ENCODE measurements around the gene MAP1B.

MAP1B gene

DNA sequence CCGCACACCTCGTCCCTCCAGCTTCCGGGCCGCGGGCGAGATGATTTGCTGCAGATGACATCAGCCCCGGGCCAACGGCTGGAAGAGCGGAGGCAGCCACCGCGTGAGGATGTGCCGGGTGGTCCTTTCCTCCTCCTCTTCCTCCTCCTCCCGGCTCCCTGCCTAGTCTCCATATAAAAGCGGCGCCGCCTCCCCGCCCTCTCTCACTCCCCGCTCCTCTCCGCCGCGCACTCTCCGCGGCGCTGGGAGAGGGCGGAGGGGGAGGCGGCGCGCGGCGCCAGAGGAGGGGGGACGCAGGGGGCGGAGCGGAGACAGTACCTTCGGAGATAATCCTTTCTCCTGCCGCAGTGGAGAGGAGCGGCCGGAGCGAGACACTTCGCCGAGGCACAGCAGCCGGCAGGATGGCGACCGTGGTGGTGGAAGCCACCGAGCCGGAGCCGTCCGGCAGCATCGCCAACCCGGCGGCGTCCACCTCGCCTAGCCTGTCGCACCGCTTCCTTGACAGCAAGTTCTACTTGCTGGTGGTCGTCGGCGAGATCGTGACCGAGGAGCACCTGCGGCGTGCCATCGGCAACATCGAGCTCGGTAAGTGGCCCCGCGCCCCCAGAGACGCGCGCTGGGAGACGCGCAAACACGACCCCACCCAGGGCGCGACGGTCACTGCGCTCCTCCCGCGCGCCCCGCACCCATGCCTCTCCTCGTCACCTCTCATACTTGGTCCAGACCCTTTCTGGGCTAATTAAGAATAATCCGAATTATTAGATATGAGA lies at the start of gene MAP1B:
Gene MAP1B, plus strand, starts transcription at position 345 of the 770 bp plus-strand sequence. Its CDS starts 57 bp downstream, at position 402.
- Histone ChIP-seq H3K27me3 (ENCODE audit: control insufficient read depth, insufficient read depth, low read length) (no peaks in the 10 kb centered on the region), H3K4me3 (ENCODE audit: low read length) (peak within 1 kb of the TSS; percentile 67), H3K4me1 (ENCODE audit: control insufficient read depth, insufficient read depth, low read length) (peaks cover 4% of the 10 kb centered on the region), H3K27ac (ENCODE audit: low read length) (no peak within 1 kb of the TSS), H3K9me3 (ENCODE audit: control insufficient read depth, insufficient read depth, low read length) (no peaks in the 10 kb centered on the region), H3K36me3 (ENCODE audit: control insufficient read depth, insufficient read depth, low read length) (no peaks in the 10 kb centered on the region)
- no CpG with 5 or more reads among the region's 82 CpGs for WGBS (ENCODE audit: insufficient coverage, insufficient read length)
- DNase-seq (ENCODE audit: low read depth, low spot score): peak; percentile 87

DNA sequence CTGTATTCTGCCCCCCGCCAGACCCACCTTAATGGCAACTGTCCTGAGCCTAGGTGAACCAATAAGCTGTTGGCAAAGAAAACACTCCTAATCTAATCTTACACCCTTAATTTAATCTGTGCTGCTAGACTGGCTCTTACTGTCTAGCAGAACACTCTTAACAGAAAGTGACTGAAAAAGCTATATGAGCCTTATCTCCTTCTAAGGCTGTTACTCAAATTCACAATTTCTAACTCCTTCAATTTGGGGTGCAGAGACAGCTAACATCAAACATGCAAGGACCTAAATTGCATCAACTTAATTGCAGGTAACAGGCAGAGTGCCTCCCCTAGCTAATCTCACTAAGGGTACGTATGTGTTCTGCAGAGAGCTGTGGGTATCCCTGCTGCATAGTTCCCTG lies 49.5 kb upstream of the MAP1B start:
- H3K36me3 ChIP-seq (ENCODE audit: control insufficient read depth, insufficient read depth, low read length): no peaks in the 10 kb centered on the region
- DNase-seq (ENCODE audit: low read depth, low spot score): no peak
- no peak overlapping the region for H3K27ac ChIP-seq (ENCODE audit: low read length)
- H3K4me3 ChIP-seq (ENCODE audit: low read length): no peak overlapping the region
- no peaks in the 10 kb centered on the region for H3K9me3 ChIP-seq (ENCODE audit: control insufficient read depth, insufficient read depth, low read length)
- no CpG with 5 or more reads among the region's 2 CpGs for WGBS (ENCODE audit: insufficient coverage, insufficient read length)
- no peaks in the 10 kb centered on the region for H3K4me1 ChIP-seq (ENCODE audit: control insufficient read depth, insufficient read depth, low read length)
- H3K27me3 ChIP-seq (ENCODE audit: control insufficient read depth, insufficient read depth, low read length): no peaks in the 10 kb centered on the region

DNA sequence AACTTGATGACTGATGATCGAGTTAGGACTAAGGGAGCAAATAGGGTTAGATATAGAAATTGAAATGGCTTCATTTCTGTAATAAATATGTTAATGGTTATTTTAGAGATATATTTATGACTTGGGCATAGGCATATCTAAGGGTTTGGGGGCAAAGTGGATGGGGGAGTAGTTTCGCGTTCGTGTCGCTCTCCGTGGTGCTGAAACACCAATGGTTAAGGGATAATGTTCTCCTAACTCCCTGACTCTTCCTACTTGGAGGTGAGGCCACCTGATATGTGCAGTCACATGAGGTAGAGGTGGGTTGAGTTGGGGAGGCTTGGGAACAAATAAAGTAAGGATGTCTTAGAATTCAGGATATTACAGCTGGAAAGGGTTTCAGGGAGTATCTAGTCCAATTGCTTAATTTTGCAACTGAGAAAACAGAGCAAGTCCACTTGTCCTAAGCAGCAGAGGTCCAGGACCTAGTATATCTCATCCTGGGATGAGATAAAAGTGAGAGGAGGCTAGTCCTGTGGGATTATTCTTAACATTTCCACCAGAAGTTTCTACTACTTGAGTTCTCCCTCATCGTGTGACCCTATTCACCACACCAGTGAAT lies 44.0 kb upstream of the MAP1B start:
- peaks cover 5% of the 10 kb centered on the region; the same call in 1 of the 2 replicates for H3K4me1 ChIP-seq (ENCODE audit: control insufficient read depth, insufficient read depth, low read length)
- no peaks in the 10 kb centered on the region for H3K36me3 ChIP-seq (ENCODE audit: control insufficient read depth, insufficient read depth, low read length)
- no peaks in the 10 kb centered on the region for H3K9me3 ChIP-seq (ENCODE audit: control insufficient read depth, insufficient read depth, low read length)
- 100% methylated on average over 1 of the region's 7 CpGs for WGBS (ENCODE audit: insufficient coverage, insufficient read length)
- no peak overlapping the region for H3K4me3 ChIP-seq (ENCODE audit: low read length)
- no peak for DNase-seq (ENCODE audit: low read depth, low spot score)
- H3K27ac ChIP-seq (ENCODE audit: low read length): no peak overlapping the region
- no peaks in the 10 kb centered on the region for H3K27me3 ChIP-seq (ENCODE audit: control insufficient read depth, insufficient read depth, low read length)

DNA sequence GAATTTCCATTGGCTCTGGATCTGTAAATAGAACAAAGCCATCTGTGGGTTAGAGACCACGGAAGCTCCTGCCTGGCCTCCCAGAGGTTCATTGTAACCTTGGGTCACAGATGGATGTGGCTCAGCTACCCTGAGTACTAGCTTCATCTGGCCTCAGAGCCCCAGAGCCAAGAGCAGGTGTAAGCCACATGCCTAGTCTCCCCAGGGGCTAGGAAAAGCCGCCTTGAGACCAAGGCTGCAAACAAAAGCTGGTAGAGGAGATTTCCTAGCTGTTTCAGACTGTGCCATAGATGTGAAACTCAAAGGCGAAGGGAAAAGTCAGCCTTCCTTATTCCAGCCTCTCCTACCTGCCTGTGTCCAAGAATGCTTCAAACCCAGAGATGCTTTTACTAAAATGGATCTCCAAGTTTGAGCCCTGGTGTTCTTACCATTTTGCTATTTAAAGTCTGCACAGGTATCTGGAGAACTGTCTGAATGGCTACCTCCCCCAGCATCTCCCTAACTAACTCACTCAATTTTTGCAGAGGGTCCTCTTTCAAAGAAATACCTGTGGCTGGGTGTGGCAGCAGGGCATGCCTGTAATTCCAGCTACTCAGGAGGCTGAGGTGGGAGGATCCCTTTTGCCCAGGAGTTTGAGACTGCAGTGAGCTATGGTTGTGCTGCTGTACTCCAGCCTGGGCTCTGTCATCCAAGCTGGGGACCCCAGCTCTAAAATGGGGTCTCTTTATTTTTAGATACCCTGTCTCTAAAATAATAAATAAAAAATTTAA lies 42.3 kb upstream of the MAP1B start:
- DNase-seq (ENCODE audit: low read depth, low spot score): no peak
- no peaks in the 10 kb centered on the region for H3K9me3 ChIP-seq (ENCODE audit: control insufficient read depth, insufficient read depth, low read length)
- no peaks in the 10 kb centered on the region for H3K27me3 ChIP-seq (ENCODE audit: control insufficient read depth, insufficient read depth, low read length)
- H3K36me3 ChIP-seq (ENCODE audit: control insufficient read depth, insufficient read depth, low read length): no peaks in the 10 kb centered on the region
- H3K4me3 ChIP-seq (ENCODE audit: low read length): no peak overlapping the region
- no CpG with 5 or more reads among the region's 3 CpGs for WGBS (ENCODE audit: insufficient coverage, insufficient read length)
- no peak overlapping the region for H3K27ac ChIP-seq (ENCODE audit: low read length)
- peaks cover 5% of the 10 kb centered on the region; the same call in 1 of the 2 replicates for H3K4me1 ChIP-seq (ENCODE audit: control insufficient read depth, insufficient read depth, low read length)

DNA sequence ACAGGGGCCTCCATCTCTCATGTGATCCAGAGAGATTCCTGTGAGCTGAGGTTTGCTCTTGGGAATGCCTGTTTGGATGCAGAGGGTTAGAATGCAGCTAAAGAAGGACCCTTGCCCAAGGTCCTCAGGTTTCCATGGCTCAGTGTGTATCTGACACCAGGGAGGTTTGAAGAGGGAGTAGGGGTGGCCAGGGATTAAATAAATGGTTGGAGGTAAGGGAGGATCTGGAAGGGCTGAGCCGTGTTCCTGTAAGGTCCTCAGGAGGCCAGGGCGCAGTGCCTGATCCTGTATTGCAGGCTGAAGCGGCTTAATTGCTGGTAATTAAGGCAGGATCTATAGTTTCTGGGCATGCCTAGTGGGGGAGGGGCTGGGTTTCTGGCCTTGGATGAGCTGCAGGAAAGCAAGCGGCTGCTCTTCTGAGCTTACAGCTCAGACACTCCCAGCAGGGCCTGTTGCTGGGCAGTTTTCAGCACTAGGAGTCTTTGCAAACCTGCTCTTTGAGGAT lies 41.5 kb upstream of the MAP1B start:
- Histone ChIP-seq H3K4me1 (ENCODE audit: control insufficient read depth, insufficient read depth, low read length) (peaks cover 5% of the 10 kb centered on the region; the same call in 1 of the 2 replicates), H3K4me3 (ENCODE audit: low read length) (no peak overlapping the region), H3K9me3 (ENCODE audit: control insufficient read depth, insufficient read depth, low read length) (no peaks in the 10 kb centered on the region), H3K27ac (ENCODE audit: low read length) (no peak overlapping the region), H3K27me3 (ENCODE audit: control insufficient read depth, insufficient read depth, low read length) (no peaks in the 10 kb centered on the region), H3K36me3 (ENCODE audit: control insufficient read depth, insufficient read depth, low read length) (no peaks in the 10 kb centered on the region)
- WGBS (ENCODE audit: insufficient coverage, insufficient read length): no CpG with 5 or more reads among the region's 4 CpGs
- DNase-seq (ENCODE audit: low read depth, low spot score): no peak

DNA sequence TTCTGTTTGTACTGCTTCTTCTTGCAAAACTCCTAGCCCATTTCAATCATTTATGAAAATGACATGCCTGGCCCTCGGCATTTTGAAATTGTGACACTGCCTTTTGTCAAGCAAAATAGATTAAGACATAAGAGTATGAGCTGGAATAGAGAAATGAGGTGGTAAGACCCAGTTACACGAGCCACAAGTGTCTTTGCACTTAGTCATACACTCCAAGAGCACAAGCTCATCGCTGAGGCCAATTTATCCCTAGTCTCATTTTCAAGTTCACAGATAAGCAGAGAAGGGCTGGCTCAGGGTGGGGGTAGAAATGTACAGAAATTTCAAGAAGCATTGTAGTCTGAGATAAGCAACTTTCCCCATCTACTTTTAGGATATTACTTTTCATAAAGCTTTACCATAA lies 40.6 kb upstream of the MAP1B start:
- Histone ChIP-seq H3K4me3 (ENCODE audit: low read length) (no peak overlapping the region), H3K36me3 (ENCODE audit: control insufficient read depth, insufficient read depth, low read length) (no peaks in the 10 kb centered on the region), H3K9me3 (ENCODE audit: control insufficient read depth, insufficient read depth, low read length) (no peaks in the 10 kb centered on the region), H3K4me1 (ENCODE audit: control insufficient read depth, insufficient read depth, low read length) (peaks cover 5% of the 10 kb centered on the region; the same call in 1 of the 2 replicates), H3K27me3 (ENCODE audit: control insufficient read depth, insufficient read depth, low read length) (no peaks in the 10 kb centered on the region), H3K27ac (ENCODE audit: low read length) (no peak overlapping the region)
- WGBS (ENCODE audit: insufficient coverage, insufficient read length): no CpG with 5 or more reads among the region's 3 CpGs
- no peak for DNase-seq (ENCODE audit: low read depth, low spot score)

DNA sequence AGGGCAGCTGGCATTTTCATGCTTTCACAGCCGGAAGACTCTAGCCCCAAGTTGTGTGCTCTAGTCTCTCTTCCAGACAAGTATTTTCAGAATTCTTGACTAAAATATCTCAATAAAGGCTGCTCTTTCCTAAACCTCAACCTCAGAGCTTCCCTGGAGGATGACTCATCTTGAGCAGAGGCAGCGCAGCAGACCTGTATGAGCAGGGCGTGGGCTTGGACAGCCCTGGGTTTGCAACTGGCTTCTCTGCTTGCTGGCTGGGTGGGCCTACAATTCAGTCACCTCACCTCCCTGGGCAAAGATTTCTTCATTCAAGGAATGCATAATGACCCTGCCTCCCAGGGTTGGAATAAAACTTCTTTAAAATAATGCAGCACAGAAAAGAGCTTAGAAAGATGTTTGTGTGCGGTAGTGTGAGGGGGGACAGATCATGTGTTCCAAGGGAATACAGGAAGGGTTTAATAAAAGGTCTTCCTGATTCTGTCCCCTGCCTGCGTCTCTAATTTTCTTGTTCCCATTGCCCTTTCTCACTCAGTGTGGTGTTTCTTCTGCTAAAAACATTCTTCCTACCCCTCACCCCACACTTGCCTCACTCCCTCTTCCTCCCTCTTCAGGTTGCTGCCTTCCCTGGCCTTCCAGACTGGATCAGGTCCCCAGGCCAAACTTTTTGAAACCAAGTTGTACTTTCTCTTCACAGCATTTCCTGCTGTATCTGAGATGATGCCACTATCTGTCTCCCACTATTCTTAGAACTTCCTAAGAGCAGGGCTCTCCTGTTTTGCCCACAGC lies 39.4 kb upstream of the MAP1B start:
- Histone ChIP-seq H3K36me3 (ENCODE audit: control insufficient read depth, insufficient read depth, low read length) (no peaks in the 10 kb centered on the region), H3K4me1 (ENCODE audit: control insufficient read depth, insufficient read depth, low read length) (peaks cover 5% of the 10 kb centered on the region; the same call in 1 of the 2 replicates), H3K27me3 (ENCODE audit: control insufficient read depth, insufficient read depth, low read length) (no peaks in the 10 kb centered on the region), H3K9me3 (ENCODE audit: control insufficient read depth, insufficient read depth, low read length) (no peaks in the 10 kb centered on the region), H3K4me3 (ENCODE audit: low read length) (no peak overlapping the region), H3K27ac (ENCODE audit: low read length) (no peak overlapping the region)
- WGBS (ENCODE audit: insufficient coverage, insufficient read length): no CpG with 5 or more reads among the region's 5 CpGs
- DNase-seq (ENCODE audit: low read depth, low spot score): no peak

DNA sequence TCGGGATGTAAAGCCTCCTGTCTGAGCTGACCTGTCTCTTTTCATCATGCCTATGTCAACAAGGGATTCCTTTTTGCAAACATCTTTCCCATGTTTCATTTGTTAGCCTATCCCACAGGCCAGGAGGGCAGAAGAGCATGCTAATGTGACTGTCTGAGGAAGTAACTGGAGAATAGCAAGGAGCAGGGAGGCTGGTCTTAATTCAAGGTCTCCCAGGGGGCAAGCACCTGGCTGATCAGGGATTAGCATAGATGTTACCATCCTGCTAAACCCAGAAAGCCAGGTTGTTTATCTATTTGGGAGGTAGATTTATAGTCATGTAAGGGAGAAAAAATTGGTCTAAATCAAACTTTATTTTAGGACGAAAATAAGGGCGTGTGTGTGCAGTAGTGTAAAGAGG lies 36.7 kb upstream of the MAP1B start:
- WGBS (ENCODE audit: insufficient coverage, insufficient read length): 100% methylated on average over 2 of the region's 3 CpGs
- H3K4me1 ChIP-seq (ENCODE audit: control insufficient read depth, insufficient read depth, low read length): peaks cover 3% of the 10 kb centered on the region; the same call in 1 of the 2 replicates
- no peaks in the 10 kb centered on the region for H3K9me3 ChIP-seq (ENCODE audit: control insufficient read depth, insufficient read depth, low read length)
- DNase-seq (ENCODE audit: low read depth, low spot score): no peak
- no peaks in the 10 kb centered on the region for H3K36me3 ChIP-seq (ENCODE audit: control insufficient read depth, insufficient read depth, low read length)
- H3K27me3 ChIP-seq (ENCODE audit: control insufficient read depth, insufficient read depth, low read length): no peaks in the 10 kb centered on the region
- H3K27ac ChIP-seq (ENCODE audit: low read length): no peak overlapping the region
- H3K4me3 ChIP-seq (ENCODE audit: low read length): no peak overlapping the region

DNA sequence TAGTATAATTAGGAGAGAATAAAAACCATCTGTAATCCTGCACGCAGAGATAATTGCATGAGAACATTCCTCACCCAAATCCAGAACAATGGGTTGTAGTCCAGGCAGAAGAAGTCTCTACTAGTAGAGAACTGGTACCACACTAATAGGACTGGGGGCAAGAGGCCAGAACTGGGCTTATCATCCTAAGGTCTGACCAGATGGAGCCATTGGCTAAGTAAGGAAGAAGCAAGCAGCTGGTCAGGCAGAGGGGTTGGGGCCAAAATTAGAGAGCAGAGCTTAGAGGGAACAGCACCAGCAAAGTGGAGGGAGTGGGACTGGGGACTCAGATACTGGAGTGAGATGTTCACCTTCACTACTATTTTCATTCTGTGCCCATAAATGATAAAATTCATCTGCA lies 35.4 kb upstream of the MAP1B start:
- H3K4me1 ChIP-seq (ENCODE audit: control insufficient read depth, insufficient read depth, low read length): peaks cover 2% of the 10 kb centered on the region; the same call in 1 of the 2 replicates
- no peak for DNase-seq (ENCODE audit: low read depth, low spot score)
- H3K27me3 ChIP-seq (ENCODE audit: control insufficient read depth, insufficient read depth, low read length): no peaks in the 10 kb centered on the region
- no CpG with 5 or more reads among the region's 1 CpG for WGBS (ENCODE audit: insufficient coverage, insufficient read length)
- H3K27ac ChIP-seq (ENCODE audit: low read length): no peak overlapping the region
- H3K36me3 ChIP-seq (ENCODE audit: control insufficient read depth, insufficient read depth, low read length): no peaks in the 10 kb centered on the region
- H3K4me3 ChIP-seq (ENCODE audit: low read length): no peak overlapping the region
- H3K9me3 ChIP-seq (ENCODE audit: control insufficient read depth, insufficient read depth, low read length): no peaks in the 10 kb centered on the region

DNA sequence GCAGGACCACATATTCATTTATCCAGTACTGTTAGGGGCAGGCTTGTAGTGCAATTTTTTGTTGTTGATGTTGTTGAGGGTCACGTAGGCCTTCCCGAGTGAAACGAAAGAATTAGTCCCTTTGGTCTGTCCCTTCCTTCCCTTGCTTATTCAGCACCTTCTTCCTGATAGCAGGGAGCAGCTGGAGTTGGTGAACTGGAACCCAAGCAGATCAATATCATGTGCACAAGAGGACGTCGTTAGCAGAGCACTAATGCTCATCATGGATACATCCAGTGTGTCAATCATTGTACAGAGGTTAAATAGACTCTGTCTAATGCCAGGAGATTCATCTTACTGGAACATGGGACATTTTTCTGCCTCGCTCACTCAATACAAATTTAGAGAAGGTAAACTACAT lies 33.0 kb upstream of the MAP1B start:
- DNase-seq (ENCODE audit: low read depth, low spot score): no peak
- WGBS (ENCODE audit: insufficient coverage, insufficient read length): no CpG with 5 or more reads among the region's 6 CpGs
- no peaks in the 10 kb centered on the region for H3K9me3 ChIP-seq (ENCODE audit: control insufficient read depth, insufficient read depth, low read length)
- no peaks in the 10 kb centered on the region for H3K27me3 ChIP-seq (ENCODE audit: control insufficient read depth, insufficient read depth, low read length)
- no peaks in the 10 kb centered on the region for H3K36me3 ChIP-seq (ENCODE audit: control insufficient read depth, insufficient read depth, low read length)
- no peak overlapping the region for H3K4me3 ChIP-seq (ENCODE audit: low read length)
- no peaks in the 10 kb centered on the region; the same call in 1 of the 2 replicates for H3K4me1 ChIP-seq (ENCODE audit: control insufficient read depth, insufficient read depth, low read length)
- H3K27ac ChIP-seq (ENCODE audit: low read length): no peak overlapping the region

Measured in iPS DF 6.9 (cell line).